Adrenal gland (tissue), 12 donors: ENCODE data around the gene MAN1C1. TPM values are rescaled to one million over a fixed set of nuclear protein-coding genes. Genes with fewer than 3 reads are reported as not detected.
"Not testable (repeated sequence)": the region's sequence is repeated elsewhere in the genome, so short reads cannot be mapped to it uniquely, and the experiment has no call there.

ENCODE experiments used
- DNase-seq, 7 donors: peaks; one replicate each; pipeline ENCODE4 v3.0.0-alpha.2; 2019 to 2020
- H3K27ac ChIP-seq, 5 donors: fragments of 200-600 bp; sonication (generic) in 4 of 5; 1 replicate in 3 of 5; 2 replicates in 2 of 5; pipeline versions ENCODE4 v1.5.1 to v1.8.0; 2016 to 2020; ENCODE audit warnings: mild to moderate bottlenecking in 1 of 5
- H3K27me3 ChIP-seq: fragments of 200-600 bp; 2 replicates; pipeline ENCODE4 v1.8.0; 2021
- H3K36me3 ChIP-seq, 2 donors: fragments of 200-600 bp; replicated peaks in 1 of 2; 1 replicate in 1 of 2; 2 replicates in 1 of 2; pipeline versions ENCODE4 v1.5.1 to v1.8.0; 2018 to 2022
- H3K4me1 ChIP-seq, 2 donors: fragments of 200-600 bp; replicated peaks in 1 of 2; 1 replicate in 1 of 2; 2 replicates in 1 of 2; pipeline versions ENCODE4 v1.5.1 to v1.8.0; 2018 to 2021
- H3K4me3 ChIP-seq, 4 donors: fragments of 200-600 bp; sonication (generic) in 3 of 4; one replicate each; pipeline ENCODE4 v1.5.1; 2016 to 2018
- H3K9me3 ChIP-seq, 3 donors: fragments of 200-600 bp; sonication (generic) in 1 of 3; replicated peaks in 1 of 3; 1 replicate in 2 of 3; 2 replicates in 1 of 3; pipeline versions ENCODE4 v1.5.1 to v1.8.0; 2016 to 2021
- POLR2A ChIP-seq, 2 donors: fragments of 450-650 bp; IDR thresholded peaks; one replicate each; pipeline ENCODE4 v1.6.1; 2017; ENCODE audit warnings: antibody characterized with exemption in 2 of 2, mild to moderate bottlenecking in 2 of 2, moderate library complexity in 1 of 2
- WGBS, 4 donors: extraction: QIAGEN DNeasy Blood & Tissue Kit in 2 of 4; methylation state at CpG; one replicate each; pipeline versions ENCODE4 v1.1.5 to v1.1.7; 2013 to 2017; 5-methylcytosine and 5-hydroxymethylcytosine counted together
- intact Hi-C, 2 donors: fragments of 100-400 bp; cut with DNase I; formaldehyde crosslinking; loops; one replicate each; pipeline versions ENCODE4 v1.14.1 to v1.15.0; 2022 to 2023
- polyA plus RNA-seq, 3 donors: library from polyadenylated mRNA; stranded (reverse); fragments of 200-250 nt in 2 of 3; fragments of 350-450 nt in 1 of 3; fragmentation: Illumina TruSeq in 1 of 3; extraction: RNeasy Lipid Tissue Mini Kit (QIAGEN cat#74804) in 1 of 3; gene quantifications; one replicate each; pipeline ENCODE4 v1.2.3, GENCODE V29; 2013 to 2014
- total RNA-seq, 9 donors: library from RNA; depleted of rRNA in 4 of 9; stranded (reverse); fragments of >200 nt in 4 of 9; fragments of 120-200 nt in 1 of 9; fragmentation: NEBNext Ultra II Directional in 1 of 9; extraction: Animal tissue kit (Norgen Biotek cat#: 25700) in 1 of 9; gene quantifications; one replicate each; pipeline versions ENCODE4 v1.1.0 to v1.2.4, GENCODE V29; 2013 to 2023
- TF ChIP-seq, protein P1 (sequence below), 6 experiments: fragments of 450-650 bp in 4 of 6; fragments of 200-600 bp in 2 of 6; sonication (generic) in 1 of 6; IDR thresholded peaks; 1 replicate in 5 of 6; 2 replicates in 1 of 6; pipeline versions ENCODE4 v1.5.1 to v1.8.0; 2016 to 2021; ENCODE audit warnings: antibody characterized with exemption in 6 of 6, mild to moderate bottlenecking in 2 of 6, moderate library complexity in 1 of 6
- donor health status: healthy with polysubstance abuse.
- donor health status: Bipolar disorder and iron deficiency.
- donor health status: DM: yes; HTN: yes; CAD: no.
- donor health status: DM: no; HTN: no; CAD: no.
- donor health status: DM: no; HTN: no; CAD: no.
- donor health status: DM: yes; HTN: yes; CAD: no.

Gene MAN1C1
- total and polyA plus RNA-seq, 12 donors = 2.7 to 58.7 (median 27.7) TPM

GRCh38 chr1:25731626-25732370 is 115.2 kb downstream of the MAN1C1 start:
- H3K27ac ChIP-seq = no peak overlapping the region
- H3K4me3 ChIP-seq = no peak overlapping the region
- no peak for DNase-seq
- WGBS, 4 donors = 79 to 95% (median 95%) methylated on average over 4 of the region's 4 CpGs
- no peaks in the 10 kb centered on the region for H3K9me3 ChIP-seq
- TF ChIP-seq, protein P1, sequence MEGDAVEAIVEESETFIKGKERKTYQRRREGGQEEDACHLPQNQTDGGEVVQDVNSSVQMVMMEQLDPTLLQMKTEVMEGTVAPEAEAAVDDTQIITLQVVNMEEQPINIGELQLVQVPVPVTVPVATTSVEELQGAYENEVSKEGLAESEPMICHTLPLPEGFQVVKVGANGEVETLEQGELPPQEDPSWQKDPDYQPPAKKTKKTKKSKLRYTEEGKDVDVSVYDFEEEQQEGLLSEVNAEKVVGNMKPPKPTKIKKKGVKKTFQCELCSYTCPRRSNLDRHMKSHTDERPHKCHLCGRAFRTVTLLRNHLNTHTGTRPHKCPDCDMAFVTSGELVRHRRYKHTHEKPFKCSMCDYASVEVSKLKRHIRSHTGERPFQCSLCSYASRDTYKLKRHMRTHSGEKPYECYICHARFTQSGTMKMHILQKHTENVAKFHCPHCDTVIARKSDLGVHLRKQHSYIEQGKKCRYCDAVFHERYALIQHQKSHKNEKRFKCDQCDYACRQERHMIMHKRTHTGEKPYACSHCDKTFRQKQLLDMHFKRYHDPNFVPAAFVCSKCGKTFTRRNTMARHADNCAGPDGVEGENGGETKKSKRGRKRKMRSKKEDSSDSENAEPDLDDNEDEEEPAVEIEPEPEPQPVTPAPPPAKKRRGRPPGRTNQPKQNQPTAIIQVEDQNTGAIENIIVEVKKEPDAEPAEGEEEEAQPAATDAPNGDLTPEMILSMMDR (IDR thresholded peaks at IDR 0.05) = no peak
- no peak for TF ChIP-seq POLR2A (IDR thresholded peaks at IDR 0.05)
- H3K36me3 ChIP-seq = no peaks in the 10 kb centered on the region
- peaks cover 6 to 32% of the 10 kb centered on the region in 2 donors for H3K4me1 ChIP-seq
- no peaks in the 10 kb centered on the region for H3K27me3 ChIP-seq
- intact Hi-C loops = no loop called here

- Histone ChIP-seq H3K27ac (no peak overlapping the region), H3K9me3 (no peaks in the 10 kb centered on the region), H3K36me3 (no peaks in the 10 kb centered on the region), H3K4me3 (no peak overlapping the region), H3K27me3 (no peaks in the 10 kb centered on the region), H3K4me1 (peaks cover 6 to 24% of the 10 kb centered on the region in 2 donors)
- intact Hi-C loops = no loop called here
- TF ChIP-seq, protein P1 (IDR thresholded peaks at IDR 0.05) = no peak
- TF ChIP-seq POLR2A (IDR thresholded peaks at IDR 0.05) = no peak
- DNase-seq = no peak
- whole genome bisulfite sequencing, 4 donors = 91 to 100% (median 94%) methylated on average over 1 to 4 of the region's 4 CpGs
These were observed 116.2 kb downstream of the MAN1C1 start for GRCh38 chr1:25732821-25733220.

DNA sequence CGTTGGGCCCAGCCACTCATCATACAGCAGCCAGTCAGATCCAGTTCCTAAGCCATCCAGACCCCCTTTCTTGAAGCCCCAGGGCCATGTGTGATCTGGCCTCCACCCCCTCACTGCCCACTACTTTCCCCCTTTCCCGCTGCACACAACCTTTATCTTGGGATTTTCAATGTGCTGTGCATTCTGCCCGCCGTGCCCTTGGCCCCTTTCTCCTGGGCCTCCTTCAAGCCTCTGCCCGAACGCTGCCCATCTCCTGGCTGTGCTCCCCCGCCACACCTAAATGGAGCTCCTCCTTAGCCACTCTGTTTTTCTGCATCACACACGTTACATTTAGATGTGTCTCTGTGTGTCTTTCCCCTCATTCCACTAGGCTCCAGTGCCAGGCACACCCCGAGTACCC is 116.7 kb downstream of the MAN1C1 start:
- DNase-seq = no peak
- H3K4me1 ChIP-seq = peaks cover 6 to 20% of the 10 kb centered on the region in 2 donors

DNA sequence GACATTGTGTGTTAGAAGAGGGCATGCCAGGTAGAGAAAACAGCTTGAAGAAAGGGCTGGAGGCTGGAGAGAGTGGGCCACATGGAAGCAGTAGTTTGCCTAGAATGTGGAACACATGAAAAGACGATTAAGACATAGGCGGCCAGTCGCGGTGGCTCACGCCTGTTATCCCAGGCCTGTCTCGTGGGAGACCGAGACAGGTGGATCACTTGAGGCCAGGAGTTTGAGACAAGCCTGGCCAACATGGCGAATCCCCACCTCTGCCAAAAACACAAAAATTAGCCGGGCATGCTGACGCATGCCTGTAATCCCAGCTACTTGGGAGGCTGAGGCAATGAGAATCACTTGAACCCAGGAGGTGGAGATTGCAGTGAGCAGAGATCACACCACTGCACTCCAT is 118.4 kb downstream of the MAN1C1 start:
- H3K9me3 ChIP-seq, H3K4me1 ChIP-seq, H3K36me3 ChIP-seq, H3K4me3 ChIP-seq, DNase-seq, H3K27ac ChIP-seq, H3K27me3 ChIP-seq, intact Hi-C loops: not testable (repeated sequence)
- 92 to 96% (median 93%) methylated on average over 10 of the region's 10 CpGs for WGBS, 4 donors

More for the DNA sequence above, 116.7 kb downstream of the MAN1C1 start:
- WGBS, 4 donors = 83 to 97% (median 93%) methylated on average over 9 of the region's 9 CpGs
- Histone ChIP-seq H3K27me3 (no peaks in the 10 kb centered on the region), H3K9me3 (no peaks in the 10 kb centered on the region), H3K4me3 (no peak overlapping the region), H3K27ac (no peak overlapping the region), H3K36me3 (no peaks in the 10 kb centered on the region)
- TF ChIP-seq POLR2A (IDR thresholded peaks at IDR 0.05) = no peak
- TF ChIP-seq, protein P1 (IDR thresholded peaks at IDR 0.05) = no peak
- intact Hi-C loops = no loop called here
